ENCODE data around the gene ATL3. TPM values are rescaled to one million over a fixed set of nuclear protein-coding genes. Genes with fewer than 3 reads are reported as not detected.

ATL3 gene
- total and polyA plus RNA-seq, 11 donors: 4.7 to 30.4 (median 13.3) TPM

DNA sequence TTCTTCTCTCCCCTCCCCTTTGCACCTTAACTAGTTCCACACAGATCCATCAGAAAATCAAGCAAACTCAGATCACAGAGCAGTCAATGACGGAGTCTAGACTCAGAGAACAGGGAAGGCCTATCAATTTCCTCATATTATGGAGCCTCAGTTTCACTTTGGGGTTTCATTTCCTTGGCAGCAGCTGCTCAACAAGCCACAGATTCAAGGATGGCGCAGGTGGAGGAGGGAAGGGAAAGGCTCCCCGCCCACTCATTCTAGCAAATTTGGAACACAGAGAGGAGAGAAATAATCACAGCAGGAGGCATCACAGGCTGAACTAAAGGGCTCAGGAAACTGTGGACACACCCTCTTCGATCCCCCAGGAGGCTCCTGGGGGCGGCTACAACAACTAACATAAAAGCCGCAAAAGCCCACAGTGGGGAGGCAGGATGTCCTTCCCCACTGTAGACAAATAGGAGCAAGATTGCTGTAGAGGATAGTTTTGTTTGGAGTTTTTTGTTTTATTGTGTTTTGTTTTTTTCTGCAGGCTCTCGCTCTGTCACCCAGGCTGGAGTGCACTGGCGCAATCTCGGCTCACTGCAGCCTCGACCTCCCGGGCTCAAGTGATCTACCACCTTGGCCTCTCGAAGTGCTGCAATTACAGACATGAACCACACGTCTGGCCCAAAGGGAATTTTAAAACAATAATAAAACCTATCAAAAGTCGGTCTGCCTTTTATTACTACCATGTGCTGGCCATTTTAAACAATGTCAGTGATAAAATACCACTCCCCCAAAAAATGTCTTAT lies 60.4 kb downstream of the ATL3 start:
- Histone ChIP-seq H3K9me3 (no peaks in the 10 kb centered on the region), H3K36me3 (no peaks in the 10 kb centered on the region), H3K4me3 (peak overlapping the region in 7 of 12 donors; percentile 1 to 29 (median 10)), H3K27me3 (no peaks in the 10 kb centered on the region), H3K27ac (peak overlapping the region in 11 of 12 donors; percentile 52 to 92 (median 77)), H3K4me1 (peaks cover 10 to 56% (median 41%) of the 10 kb centered on the region in 12 donors)
- DNase-seq: peak in 2 of 5 donors; percentile 28 to 39
- WGBS, 4 donors: 35 to 62% (median 53%) methylated on average over 14 of the region's 14 CpGs
- intact Hi-C loops (cut with DNase I): loop anchor here in 4 of 10 donors (2.0 to 10.0 kb wide), 6 partner anchors 33 to 76 kb away; partner anchors contain the start of gene PLAAT4 (in 3 of the 4)
- peak in 1 of 4 donors; percentile 27 for ATAC-seq
- TF ChIP-seq, protein P1, sequence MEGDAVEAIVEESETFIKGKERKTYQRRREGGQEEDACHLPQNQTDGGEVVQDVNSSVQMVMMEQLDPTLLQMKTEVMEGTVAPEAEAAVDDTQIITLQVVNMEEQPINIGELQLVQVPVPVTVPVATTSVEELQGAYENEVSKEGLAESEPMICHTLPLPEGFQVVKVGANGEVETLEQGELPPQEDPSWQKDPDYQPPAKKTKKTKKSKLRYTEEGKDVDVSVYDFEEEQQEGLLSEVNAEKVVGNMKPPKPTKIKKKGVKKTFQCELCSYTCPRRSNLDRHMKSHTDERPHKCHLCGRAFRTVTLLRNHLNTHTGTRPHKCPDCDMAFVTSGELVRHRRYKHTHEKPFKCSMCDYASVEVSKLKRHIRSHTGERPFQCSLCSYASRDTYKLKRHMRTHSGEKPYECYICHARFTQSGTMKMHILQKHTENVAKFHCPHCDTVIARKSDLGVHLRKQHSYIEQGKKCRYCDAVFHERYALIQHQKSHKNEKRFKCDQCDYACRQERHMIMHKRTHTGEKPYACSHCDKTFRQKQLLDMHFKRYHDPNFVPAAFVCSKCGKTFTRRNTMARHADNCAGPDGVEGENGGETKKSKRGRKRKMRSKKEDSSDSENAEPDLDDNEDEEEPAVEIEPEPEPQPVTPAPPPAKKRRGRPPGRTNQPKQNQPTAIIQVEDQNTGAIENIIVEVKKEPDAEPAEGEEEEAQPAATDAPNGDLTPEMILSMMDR (IDR thresholded peaks at IDR 0.05): peak in 1 of 12 donors; percentile 15
- TF ChIP-seq POLR2A (IDR thresholded peaks at IDR 0.05): no peak

DNA sequence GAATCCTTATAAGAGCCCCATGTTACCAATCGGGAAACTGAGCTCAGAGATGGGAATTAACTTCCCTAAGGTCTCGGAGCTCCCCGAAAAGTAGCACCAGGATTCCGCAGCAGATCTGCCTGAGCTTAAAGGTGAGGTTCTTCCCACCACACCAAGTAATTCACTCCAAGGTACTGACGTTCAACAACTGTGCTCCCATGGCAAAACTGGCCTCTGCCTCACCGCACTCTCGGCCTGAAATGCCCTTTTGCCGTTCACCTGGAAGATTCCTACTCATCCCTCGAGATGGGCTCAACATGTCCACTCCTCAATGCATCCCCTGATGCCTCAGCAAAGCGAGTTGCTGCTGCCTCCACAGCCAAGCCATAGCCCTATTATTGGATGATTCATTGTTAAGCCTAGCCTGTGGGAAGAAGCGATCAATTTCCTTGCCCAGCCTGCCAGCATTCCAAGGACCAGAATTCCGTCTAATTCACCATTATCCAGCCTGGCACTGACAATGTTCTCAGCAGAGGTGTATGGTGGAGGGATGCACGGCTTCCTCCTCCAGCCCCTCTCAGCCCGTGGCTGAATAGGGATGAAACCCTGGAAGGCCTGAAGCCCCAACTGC lies 61.1 kb downstream of the ATL3 start:
- intact Hi-C loops (cut with DNase I): loop anchor here in 4 of 10 donors (2.0 to 10.0 kb wide), 6 partner anchors 33 to 75 kb away; partner anchors contain the start of gene PLAAT4 (in 3 of the 4)
- 79 to 91% (median 85%) methylated on average over 14 of the region's 14 CpGs for WGBS, 4 donors
- Histone ChIP-seq H3K36me3 (peaks cover 0 to 3% (median 0%) of the 10 kb centered on the region in 9 donors), H3K27me3 (no peaks in the 10 kb centered on the region), H3K4me1 (peaks cover 10 to 56% (median 41%) of the 10 kb centered on the region in 12 donors), H3K4me3 (peak overlapping the region in 1 of 12 donors; percentile 11), H3K27ac (peak overlapping the region; percentile 37 to 92 (median 77)), H3K9me3 (no peaks in the 10 kb centered on the region)
- no peak for DNase-seq
- TF ChIP-seq POLR2A (IDR thresholded peaks at IDR 0.05): no peak
- TF ChIP-seq, protein P1 (IDR thresholded peaks at IDR 0.05): no peak
- no peak for ATAC-seq

DNA sequence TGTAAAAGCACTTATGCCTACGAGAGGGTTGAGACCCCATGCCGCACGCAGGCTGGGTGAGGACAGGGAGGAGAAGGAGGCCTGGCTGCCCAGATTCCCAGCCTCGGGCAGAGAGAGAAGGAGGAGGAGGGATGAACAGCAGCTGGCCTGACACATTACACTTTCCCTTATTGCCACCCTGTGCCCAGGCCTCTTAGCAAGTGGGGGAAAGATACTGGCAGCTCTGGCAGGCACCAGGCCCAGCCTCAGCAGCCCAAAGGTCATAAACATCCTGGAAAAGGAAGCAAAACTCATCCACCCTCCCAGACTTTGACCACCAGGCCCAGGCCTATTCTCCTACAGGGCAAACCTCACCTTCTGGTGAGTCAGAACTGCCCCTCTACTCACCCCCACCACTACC lies 61.6 kb downstream of the ATL3 start:
- H3K4me3 ChIP-seq: peak overlapping the region in 1 of 12 donors; percentile 7
- ATAC-seq (peak; percentile 66 to 76 (median 72)), DNase-seq (peak in 4 of 5 donors; percentile 38 to 72 (median 58))
- peaks cover 0 to 5% (median 0%) of the 10 kb centered on the region in 9 donors for H3K36me3 ChIP-seq
- H3K27me3 ChIP-seq: no peaks in the 10 kb centered on the region
- WGBS, 4 donors: 54 to 77% (median 59%) methylated on average over 4 of the region's 4 CpGs
- H3K27ac ChIP-seq: peak overlapping the region; percentile 37 to 92 (median 77)
- H3K9me3 ChIP-seq: no peaks in the 10 kb centered on the region
- intact Hi-C loops (cut with DNase I): no loop called here
- H3K4me1 ChIP-seq: peaks cover 10 to 53% (median 41%) of the 10 kb centered on the region in 12 donors
- TF ChIP-seq, protein P1 (IDR thresholded peaks at IDR 0.05): no peak
- no peak for TF ChIP-seq POLR2A (IDR thresholded peaks at IDR 0.05)

Measured in heart left ventricle (tissue), 16 donors.